Right lobe of liver (tissue), 6 donors: Measurements from ENCODE around the gene ACTN2. TPM values are rescaled to one million over a fixed set of nuclear protein-coding genes. Genes with fewer than 3 reads are reported as not detected.
A peak's percentile ranks its signal among the peaks of the same experiment; 100 is the strongest.

Experiments
- ATAC-seq, 4 donors: fragments of 200-7000 bp; cut with Tn5 transposase; one replicate each; pipeline ENCODE4 v1.9.1; 2020; ENCODE audit warnings: mild to moderate bottlenecking in 4 of 4, moderate library complexity in 4 of 4
- DNase-seq, 3 donors: peaks; one replicate each; pipeline ENCODE4 v3.0.0-alpha.2; 2020
- H3K27ac ChIP-seq, 3 donors: fragments of 200-600 bp; one replicate each; pipeline ENCODE4 v1.8.0; 2022
- H3K27me3 ChIP-seq, 2 donors: fragments of 200-600 bp; one replicate each; pipeline ENCODE4 v1.8.0; 2022
- H3K36me3 ChIP-seq, 4 donors: fragments of 200-600 bp; sonication (generic) in 1 of 4; one replicate each; pipeline versions ENCODE4 v1.5.1 to v1.8.0; 2017 to 2022; ENCODE audit warnings: control low read depth in 1 of 4
- H3K4me1 ChIP-seq, 4 donors: fragments of 200-600 bp; sonication (generic) in 1 of 4; one replicate each; pipeline versions ENCODE4 v1.5.1 to v1.8.0; 2017 to 2022; ENCODE audit warnings: control low read depth in 1 of 4
- H3K4me3 ChIP-seq, 3 donors: fragments of 200-600 bp; one replicate each; pipeline ENCODE4 v1.8.0; 2022
- H3K9me3 ChIP-seq, 4 donors: fragments of 200-600 bp; sonication (generic) in 1 of 4; one replicate each; pipeline versions ENCODE4 v1.5.1 to v1.8.0; 2017 to 2022; ENCODE audit warnings: control low read depth in 1 of 4
- POLR2A ChIP-seq: fragments of 450-650 bp; IDR thresholded peaks from one replicate; pipeline ENCODE4 v1.6.1; 2017; ENCODE audit warnings: antibody characterized with exemption, mild to moderate bottlenecking
- WGBS: methylation state at CpG from one replicate; pipeline ENCODE4 v1.1.6; 2018; ENCODE audit warnings: low coverage, low lambda C conversion rate; ENCODE audit not compliant: insufficient coverage; ENCODE audit errors: missing lambda C conversion rate; 5-methylcytosine and 5-hydroxymethylcytosine counted together
- intact Hi-C, 2 donors: fragments of 100-400 bp; cut with DNase I; formaldehyde crosslinking; loops; one replicate each; pipeline versions ENCODE4 v1.11.2 to v1.14.1; 2022
- total RNA-seq, 6 experiments: library from RNA; depleted of rRNA in 2 of 6; stranded (reverse); fragments of >200 nt in 2 of 6; fragmentation: NEBNext Ultra II Directional in 3 of 6; extraction: Animal tissue kit (Norgen Biotek cat#: 25700) in 3 of 6; gene quantifications; one replicate each; pipeline versions ENCODE4 v1.1.0 to v1.2.4, GENCODE V29; 2016 to 2023
- TF ChIP-seq, protein P1 (sequence below), 4 donors: fragments of 200-600 bp in 3 of 4; fragments of 450-650 bp in 1 of 4; IDR thresholded peaks; one replicate each; pipeline versions ENCODE4 v1.5.1 to v1.8.0; 2016 to 2022; ENCODE audit warnings: antibody characterized with exemption in 4 of 4, mild to moderate bottlenecking in 2 of 4
- donor health status: DM: no; HTN: yes; CAD: no.
- donor health status: DM: no; HTN: no; CAD: no.
- donor health status: DM: no; HTN: no; CAD: no.
- donor health status: DM: no; HTN: yes; CAD: no.
- donor health status: DM: no; HTN: yes; CAD: no.

The ACTN2 gene
- total RNA-seq, 6 experiments from 2014 or later = 0.29 to 1.4 (median 0.58) TPM; not detected in 1

DNA sequence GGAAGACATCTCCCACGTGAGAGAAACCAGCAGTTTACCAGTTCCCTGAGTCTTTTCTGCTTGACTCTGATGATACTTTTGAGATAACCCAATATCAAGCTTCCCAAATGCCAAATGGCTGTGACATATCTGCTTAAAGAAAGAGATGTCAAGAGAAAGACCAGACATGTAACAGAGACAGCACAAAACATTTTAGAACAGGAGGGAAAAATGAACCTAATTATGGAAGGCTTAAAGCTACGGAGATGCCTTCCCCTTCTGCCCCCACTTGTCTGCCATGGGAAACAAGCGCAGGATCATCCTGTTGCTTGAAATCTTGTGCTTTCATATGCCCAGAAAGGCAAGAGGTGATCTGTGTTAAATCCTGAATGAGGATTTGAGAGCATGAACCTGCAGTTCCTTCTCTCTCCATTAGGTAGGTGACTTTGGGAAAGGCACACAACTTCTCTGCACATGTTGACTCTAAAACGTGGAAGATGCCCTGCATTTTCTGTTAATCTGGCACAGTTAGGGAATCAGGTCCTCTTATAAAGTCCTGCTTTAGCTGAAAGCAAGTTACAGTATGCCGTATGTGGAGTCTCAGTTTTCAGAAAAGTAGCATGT is 62.1 kb downstream of the ACTN2 start:
- no peaks in the 10 kb centered on the region for H3K36me3 ChIP-seq
- no peaks in the 10 kb centered on the region for H3K27me3 ChIP-seq
- no peaks in the 10 kb centered on the region for H3K9me3 ChIP-seq
- 45% methylated on average over 4 of the region's 5 CpGs for WGBS
- ATAC-seq (no peak), DNase-seq (no peak)
- no peak for TF ChIP-seq POLR2A
- TF ChIP-seq, protein P1, sequence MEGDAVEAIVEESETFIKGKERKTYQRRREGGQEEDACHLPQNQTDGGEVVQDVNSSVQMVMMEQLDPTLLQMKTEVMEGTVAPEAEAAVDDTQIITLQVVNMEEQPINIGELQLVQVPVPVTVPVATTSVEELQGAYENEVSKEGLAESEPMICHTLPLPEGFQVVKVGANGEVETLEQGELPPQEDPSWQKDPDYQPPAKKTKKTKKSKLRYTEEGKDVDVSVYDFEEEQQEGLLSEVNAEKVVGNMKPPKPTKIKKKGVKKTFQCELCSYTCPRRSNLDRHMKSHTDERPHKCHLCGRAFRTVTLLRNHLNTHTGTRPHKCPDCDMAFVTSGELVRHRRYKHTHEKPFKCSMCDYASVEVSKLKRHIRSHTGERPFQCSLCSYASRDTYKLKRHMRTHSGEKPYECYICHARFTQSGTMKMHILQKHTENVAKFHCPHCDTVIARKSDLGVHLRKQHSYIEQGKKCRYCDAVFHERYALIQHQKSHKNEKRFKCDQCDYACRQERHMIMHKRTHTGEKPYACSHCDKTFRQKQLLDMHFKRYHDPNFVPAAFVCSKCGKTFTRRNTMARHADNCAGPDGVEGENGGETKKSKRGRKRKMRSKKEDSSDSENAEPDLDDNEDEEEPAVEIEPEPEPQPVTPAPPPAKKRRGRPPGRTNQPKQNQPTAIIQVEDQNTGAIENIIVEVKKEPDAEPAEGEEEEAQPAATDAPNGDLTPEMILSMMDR (IDR thresholded peaks at IDR 0.05) = peak in 3 of 4 donors; percentile 9
- no peaks in the 10 kb centered on the region for H3K4me1 ChIP-seq
- intact Hi-C loops = no loop called here
- no peak overlapping the region for H3K4me3 ChIP-seq
- H3K27ac ChIP-seq = no peak overlapping the region

DNA sequence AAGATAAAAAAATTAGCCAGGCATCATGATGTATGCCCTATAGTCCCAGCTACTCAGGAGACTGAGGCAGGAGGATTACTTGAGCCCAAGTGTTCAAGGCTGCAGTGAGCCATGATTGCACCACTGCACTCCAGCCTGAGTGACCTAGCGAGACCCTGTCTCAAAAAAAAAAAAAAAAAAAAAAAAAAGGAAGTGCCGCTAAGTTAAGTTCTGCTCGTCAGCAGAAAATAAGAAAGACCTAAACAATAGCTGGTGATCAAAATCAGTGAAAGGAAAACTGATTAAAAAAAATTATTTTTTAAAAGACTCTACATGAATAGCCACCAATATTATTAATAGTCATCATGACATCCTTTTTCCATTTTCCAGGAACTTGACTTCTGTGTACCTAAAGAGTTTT is 64.6 kb downstream of the ACTN2 start:
- TF ChIP-seq POLR2A = no peak
- TF ChIP-seq, protein P1 (IDR thresholded peaks at IDR 0.05) = no peak

DNA sequence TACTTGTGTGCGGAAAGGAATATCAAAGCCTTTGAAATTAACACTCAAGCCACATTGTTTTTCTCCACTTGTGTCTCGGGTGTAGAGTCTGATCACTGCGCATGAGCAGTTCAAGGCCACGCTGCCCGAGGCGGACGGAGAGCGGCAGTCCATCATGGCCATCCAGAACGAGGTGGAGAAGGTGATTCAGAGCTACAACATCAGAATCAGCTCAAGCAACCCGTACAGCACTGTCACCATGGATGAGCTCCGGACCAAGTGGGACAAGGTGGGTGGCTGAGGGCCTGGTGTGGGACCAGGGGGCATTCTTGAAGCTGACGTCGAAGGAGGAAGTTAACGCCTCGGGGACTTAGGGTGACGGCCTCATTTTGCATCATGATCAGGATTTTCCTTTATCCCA is 65.1 kb downstream of the ACTN2 start:
- intact Hi-C loops = no loop called here
- Histone ChIP-seq H3K9me3 (no peaks in the 10 kb centered on the region), H3K4me3 (no peak overlapping the region), H3K4me1 (no peaks in the 10 kb centered on the region), H3K27me3 (no peaks in the 10 kb centered on the region), H3K36me3 (no peaks in the 10 kb centered on the region), H3K27ac (no peak overlapping the region)
- WGBS = 67% methylated on average over 12 of the region's 16 CpGs
- no peak for DNase-seq
- no peak for ATAC-seq
- TF ChIP-seq, protein P1 (IDR thresholded peaks at IDR 0.05) = no peak

More for the DNA sequence above, 64.6 kb downstream of the ACTN2 start:
- ATAC-seq (no peak), DNase-seq (no peak)
- H3K27me3 ChIP-seq = no peaks in the 10 kb centered on the region
- no peaks in the 10 kb centered on the region for H3K9me3 ChIP-seq
- H3K27ac ChIP-seq = no peak overlapping the region
- intact Hi-C loops = no loop called here
- 25% methylated on average over 1 of the region's 3 CpGs for WGBS
- no peaks in the 10 kb centered on the region for H3K36me3 ChIP-seq
- no peaks in the 10 kb centered on the region for H3K4me1 ChIP-seq
- no peak overlapping the region for H3K4me3 ChIP-seq

DNA sequence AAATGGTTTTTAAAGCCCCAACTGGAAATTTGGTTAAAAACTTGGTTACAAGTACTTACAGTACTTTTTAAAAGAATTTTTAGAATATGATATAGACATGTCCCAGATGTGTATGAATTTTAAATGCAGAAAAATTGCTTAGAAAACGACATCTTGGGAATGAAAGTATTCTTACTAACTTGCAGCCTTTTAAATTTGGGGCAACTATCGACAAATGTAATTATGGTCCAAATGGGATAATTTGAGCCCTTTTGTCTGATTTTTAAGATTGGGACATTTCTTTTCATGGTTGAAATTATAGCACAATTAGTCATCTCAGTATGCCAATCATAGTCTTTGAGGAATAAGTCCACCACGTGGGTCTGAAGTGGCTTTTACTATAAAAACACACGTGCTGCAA is 65.6 kb downstream of the ACTN2 start:
- intact Hi-C loops = no loop called here
- ATAC-seq (no peak), DNase-seq (no peak)
- no peaks in the 10 kb centered on the region for H3K9me3 ChIP-seq
- no peak overlapping the region for H3K4me3 ChIP-seq
- H3K36me3 ChIP-seq = no peaks in the 10 kb centered on the region
- TF ChIP-seq, protein P1 (IDR thresholded peaks at IDR 0.05) = no peak
- no peak for TF ChIP-seq POLR2A
- H3K27me3 ChIP-seq = no peaks in the 10 kb centered on the region
- H3K27ac ChIP-seq = no peak overlapping the region
- no peaks in the 10 kb centered on the region for H3K4me1 ChIP-seq
- WGBS = 50% methylated on average over 4 of the region's 4 CpGs

DNA sequence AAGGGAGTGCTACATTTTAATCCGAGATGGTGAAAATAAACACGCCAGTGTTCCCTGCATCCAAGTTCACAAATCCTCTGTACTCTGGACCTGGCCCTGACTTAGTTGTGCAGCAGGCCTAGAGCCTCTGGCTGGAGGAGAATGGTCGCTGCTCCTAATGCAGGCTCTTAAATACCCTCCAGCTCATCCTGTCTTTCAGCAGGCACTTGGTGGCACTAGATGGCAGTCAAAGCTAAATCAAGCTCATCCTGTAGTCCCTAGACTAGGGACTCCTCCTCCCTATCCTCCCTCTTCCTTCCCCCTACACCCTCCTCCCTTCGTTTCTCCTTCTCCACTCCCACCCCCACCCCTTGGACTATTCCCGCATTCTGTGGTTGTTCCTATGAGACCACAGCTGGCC is 67.2 kb downstream of the ACTN2 start:
- Histone ChIP-seq H3K4me3 (no peak overlapping the region), H3K27me3 (no peaks in the 10 kb centered on the region), H3K9me3 (no peaks in the 10 kb centered on the region), H3K4me1 (no peaks in the 10 kb centered on the region), H3K36me3 (no peaks in the 10 kb centered on the region), H3K27ac (no peak overlapping the region)
- peak; percentile 78 to 92 (median 80) for ATAC-seq
- TF ChIP-seq POLR2A = no peak
- TF ChIP-seq, protein P1 (IDR thresholded peaks at IDR 0.05) = peak; percentile 41 to 55 (median 43)
- DNase-seq = peak in 1 of 3 donors; percentile 53
- 43% methylated on average over 4 of the region's 5 CpGs for WGBS
- intact Hi-C loops = no loop called here
